Fibroblast of skin of left quadriceps (primary cell): ENCODE results near the gene MBNL2.
"Not testable (repeated sequence)": the region's sequence is repeated elsewhere in the genome, so short reads cannot be mapped to it uniquely, and the experiment has no call there.

ENCODE experiments used
- DNase-seq, 2 experiments: peaks; one replicate each; pipeline ENCODE4 v3.0.0-alpha.2; 2013; ENCODE audit warnings: low read depth in 2 of 2

The MBNL2 gene, protein sequence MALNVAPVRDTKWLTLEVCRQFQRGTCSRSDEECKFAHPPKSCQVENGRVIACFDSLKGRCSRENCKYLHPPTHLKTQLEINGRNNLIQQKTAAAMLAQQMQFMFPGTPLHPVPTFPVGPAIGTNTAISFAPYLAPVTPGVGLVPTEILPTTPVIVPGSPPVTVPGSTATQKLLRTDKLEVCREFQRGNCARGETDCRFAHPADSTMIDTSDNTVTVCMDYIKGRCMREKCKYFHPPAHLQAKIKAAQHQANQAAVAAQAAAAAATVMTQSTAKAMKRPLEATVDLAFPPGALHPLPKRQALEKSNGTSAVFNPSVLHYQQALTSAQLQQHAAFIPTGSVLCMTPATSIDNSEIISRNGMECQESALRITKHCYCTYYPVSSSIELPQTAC

DNA sequence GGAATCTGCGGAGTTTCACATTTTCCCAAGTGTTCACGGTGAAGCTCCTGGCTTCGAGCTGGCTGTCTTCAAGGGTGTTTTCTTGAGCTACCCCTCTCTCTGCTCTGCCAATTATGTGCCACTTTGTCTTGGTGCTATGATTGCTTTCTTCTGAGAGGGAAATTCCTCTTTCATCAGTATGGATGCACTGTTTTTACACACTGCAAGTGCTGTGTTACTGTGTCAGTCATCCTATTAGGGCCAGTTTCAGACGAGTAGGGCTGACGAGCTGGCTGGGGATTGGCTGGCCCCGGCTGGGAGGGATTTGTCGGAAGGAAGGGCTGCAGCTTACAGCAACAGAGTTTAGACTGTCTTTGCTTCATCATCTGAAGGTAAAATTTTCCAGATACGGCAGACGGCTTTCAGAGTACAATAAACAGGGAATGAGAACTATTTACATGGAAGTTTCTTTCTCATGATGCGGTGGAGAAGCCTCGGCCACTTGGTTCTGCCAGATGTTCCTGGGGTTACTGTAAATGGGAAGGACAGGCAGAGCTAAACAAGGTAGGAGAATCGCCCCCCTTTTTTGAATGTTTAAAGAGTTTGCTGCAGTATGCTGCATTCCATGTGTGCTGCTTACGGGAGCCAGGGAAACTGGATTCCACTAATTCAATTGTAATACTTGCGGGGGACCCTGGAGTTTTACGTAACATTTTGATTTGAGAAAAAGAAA is at the start of gene MBNL2:
Gene MBNL2, plus strand, starts transcription at position 345 of the 712 bp plus-strand sequence. CDS start 53,903 bp downstream, outside the sequence.
- peak; percentile 85 to 86 for DNase-seq

DNA sequence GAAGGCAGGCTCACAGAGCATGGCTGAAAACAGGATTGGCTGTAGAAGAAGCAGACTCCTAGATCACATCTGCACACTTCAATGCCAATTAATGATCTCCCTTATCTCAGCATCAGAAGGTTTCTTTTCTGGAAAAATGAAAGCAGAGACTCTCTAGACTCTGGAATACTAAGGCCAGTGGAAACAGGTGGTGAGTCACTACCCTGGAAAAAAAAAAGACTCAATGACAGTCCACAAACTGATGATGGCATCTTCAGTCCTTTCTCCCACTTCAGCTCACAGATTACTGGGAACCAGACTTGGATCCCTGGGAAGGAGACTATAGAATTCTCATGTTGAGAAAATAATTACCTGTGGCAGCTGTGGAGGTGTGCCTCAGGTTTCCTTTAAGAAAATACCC is 47.5 kb upstream of the MBNL2 start:
- no peak for DNase-seq

DNA sequence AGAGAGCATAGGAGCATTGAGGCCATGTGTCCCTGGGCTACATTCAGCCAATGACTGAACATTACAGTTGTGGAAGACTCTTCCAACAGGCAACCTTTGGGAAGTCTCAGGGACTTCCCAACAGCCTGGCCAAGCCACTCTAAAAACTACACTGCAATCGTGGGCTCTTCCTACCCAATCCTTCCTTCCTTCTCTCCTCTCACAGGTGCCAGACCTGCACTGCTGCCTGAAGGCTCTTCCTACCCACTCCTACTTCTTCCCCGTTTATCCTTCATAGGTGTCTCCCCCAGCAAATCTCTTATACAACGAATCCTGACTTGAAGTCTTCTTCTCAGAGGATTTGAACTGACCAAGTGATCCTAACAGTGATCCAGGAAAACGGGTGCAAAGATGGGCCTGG is 47.1 kb upstream of the MBNL2 start:
- no peak for DNase-seq

DNA sequence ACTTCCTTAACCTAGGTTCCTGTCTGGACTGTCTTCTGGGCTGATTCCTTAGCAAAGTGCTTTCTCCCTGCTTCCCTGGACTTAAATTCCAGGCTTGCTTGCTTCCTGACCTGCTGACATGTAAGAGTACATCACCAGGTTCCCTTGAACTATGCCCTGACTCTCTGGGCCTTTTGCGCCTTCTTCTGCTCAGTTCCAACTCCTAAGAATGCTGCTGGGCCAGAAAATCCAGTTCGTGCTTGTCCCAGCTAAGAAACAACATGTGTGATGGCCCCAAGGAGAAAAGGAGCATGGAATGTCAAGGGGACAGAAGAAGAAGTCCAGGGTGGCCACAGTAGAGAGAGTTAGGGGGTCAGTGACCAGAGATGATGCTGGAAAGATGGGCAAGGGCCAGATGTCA is 42.6 kb upstream of the MBNL2 start:
- no peak for DNase-seq

DNA sequence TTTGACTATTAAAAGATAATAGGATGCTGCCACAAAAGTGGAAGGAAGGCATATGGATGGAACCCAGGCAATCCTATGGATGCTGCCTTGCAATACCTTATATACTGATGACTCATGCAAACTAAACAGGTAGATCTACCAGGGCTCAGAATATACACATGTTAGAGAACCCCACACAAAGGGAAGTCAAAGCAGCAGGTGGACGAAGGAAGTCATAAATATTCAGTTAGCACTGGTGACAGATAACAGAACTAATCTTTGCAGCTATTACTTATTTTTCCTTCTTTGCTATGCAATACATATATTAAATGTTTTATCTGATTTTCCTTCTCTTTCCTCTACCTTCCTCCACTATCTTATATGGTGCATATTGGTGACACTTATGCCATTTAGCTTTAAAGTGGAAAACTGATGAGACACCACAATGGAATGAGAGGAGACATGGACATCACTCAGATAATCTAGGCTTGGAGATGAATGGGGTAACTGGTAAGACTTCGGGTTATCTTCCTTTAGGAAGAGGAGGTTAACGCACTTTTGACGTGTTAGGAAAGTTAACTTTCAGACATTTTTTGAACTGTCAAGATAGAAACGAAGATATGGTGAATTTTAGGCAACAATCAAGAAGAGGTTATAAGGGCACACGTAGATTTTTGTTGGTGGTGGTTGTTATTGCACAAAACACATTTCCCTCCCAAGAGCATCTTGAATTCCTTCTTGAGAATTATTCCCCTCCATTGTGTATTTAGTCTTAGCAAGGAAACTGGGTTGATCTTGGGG is 39.8 kb upstream of the MBNL2 start:
- no peak for DNase-seq

DNA sequence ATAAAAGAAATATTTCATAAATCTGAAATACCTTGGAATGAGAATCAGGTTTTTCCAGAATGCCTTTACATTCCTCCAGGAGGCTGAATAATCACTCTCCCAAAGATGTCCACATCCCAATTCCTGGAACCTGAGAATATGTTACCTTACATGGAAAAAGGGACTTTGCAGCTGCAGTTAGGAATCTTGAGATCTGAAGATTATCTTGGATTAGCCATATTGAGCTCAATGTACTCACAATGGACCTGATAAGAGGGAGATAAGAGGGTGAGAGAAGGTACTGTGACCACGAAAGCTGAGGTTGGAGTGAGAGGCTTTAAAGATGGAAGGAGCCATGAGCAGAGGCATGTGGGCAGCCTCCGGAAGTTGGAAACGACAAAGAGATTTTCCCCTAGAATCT is 36.8 kb upstream of the MBNL2 start:
- DNase-seq: peak in 1 of 2 experiments; percentile 4

DNA sequence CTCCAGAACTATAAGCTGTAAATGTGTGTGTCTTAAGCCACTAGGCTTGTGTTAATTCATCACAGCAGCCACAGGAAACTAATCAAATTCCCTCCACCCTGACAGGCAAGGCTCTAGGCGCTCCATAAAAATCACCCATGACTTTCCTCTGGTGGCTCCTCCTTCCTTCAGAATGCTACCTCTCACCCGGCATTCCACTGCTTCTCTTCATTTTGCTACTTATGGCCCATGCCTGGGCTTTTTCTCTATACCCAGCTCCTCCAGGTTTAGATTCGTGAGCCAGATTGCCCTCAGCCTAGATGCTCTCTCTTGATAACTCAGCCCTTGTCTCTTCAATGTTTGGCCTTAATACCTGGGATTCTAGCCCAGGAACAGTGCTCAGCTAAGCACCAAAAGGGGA is 36.4 kb upstream of the MBNL2 start:
- no peak for DNase-seq

DNA sequence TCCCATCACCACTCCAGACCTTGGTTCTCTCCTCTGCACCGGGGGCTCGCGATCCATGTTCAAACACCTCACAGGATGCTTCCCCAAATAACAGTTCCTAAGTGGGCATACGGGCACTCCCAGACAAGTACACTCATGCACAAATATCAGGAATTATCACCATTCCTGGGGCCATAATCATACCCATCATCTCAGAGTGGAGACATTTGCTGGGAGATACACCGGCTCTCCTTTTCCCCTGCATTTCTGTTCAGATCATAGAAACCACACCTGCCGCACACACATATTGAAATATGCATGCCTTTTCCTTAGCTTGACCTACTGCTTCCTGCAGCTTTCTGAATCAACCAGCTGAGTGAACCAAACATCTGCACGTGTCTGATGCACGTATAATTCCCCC is 33.9 kb upstream of the MBNL2 start:
- no peak for DNase-seq

DNA sequence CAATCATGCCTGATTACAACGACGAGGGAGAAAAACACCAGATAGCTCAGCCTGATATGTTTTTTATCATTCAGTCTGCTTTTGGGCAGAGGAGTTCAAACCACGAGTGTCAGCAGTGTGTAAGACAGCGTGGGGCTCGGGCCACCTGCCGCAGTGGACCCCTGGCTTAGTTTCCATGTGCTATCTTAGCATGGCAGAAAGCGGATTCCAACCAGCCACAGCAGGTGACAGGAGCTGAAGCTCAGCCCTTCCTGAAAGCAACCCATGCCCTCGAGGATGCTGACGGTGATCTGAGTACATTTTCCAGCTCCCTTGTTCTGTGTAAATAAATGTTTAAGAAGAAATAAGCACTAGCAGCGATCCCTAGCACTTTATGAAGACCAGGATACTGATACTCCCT is 32.2 kb upstream of the MBNL2 start:
- DNase-seq: no peak

DNA sequence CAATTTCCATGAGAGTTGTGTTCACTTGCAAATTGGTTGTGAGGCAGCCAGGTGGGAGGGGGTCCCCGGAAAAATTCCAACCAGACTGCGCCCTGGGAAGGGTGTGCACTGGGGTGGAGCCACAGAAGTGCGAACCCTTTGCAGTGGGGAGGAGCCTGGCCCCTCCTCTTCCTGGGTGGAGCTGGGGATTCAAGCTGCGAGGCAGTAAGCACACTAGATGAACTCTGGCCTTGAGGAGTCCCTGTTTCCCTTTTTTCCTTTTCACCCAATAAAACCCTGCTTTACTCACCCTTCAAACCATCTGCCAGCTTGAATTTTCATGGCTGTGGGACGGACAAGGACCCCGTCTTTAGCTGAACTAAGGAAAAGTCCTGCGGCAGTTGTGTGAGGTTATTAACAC is 31.0 kb upstream of the MBNL2 start:
- no peak for DNase-seq

DNA sequence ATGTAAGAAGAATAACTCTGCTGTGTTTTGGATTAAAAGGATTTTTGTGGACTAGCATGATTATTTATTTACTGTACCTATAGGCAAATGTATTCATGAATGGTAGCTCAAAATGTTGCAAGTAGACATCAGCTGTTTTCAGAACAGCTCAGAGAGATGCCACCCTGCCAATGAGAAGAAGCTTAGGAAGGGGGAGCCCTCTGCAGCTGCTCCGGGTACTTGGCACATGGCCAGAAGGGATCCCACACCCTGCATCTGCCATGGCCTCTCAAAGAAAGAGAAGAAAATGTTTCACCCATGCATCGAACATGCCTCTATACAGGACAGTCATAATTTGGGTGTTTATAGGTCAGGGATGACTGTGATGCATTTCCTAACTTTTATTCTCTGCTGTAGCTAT is 30.5 kb upstream of the MBNL2 start:
- no peak for DNase-seq

DNA sequence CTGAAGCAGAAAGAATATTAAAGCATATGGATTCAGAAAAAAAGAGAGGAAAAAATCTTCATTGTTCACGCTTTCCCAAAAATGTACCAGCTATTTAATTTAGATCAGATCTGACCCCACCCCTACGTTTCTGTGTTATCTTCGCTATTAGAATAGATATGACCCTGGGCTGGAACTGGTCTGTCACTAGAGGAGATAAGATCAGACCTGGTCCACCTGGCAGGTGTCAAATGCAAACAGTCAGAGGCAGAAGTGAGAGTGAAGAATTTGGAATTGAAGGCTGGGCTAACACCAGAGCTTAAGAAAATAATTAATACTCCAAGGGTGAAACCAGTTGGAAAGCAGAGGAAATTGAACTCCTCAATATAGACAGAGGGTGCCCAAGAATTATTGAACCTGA is 30.0 kb upstream of the MBNL2 start:
- no peak for DNase-seq

DNA sequence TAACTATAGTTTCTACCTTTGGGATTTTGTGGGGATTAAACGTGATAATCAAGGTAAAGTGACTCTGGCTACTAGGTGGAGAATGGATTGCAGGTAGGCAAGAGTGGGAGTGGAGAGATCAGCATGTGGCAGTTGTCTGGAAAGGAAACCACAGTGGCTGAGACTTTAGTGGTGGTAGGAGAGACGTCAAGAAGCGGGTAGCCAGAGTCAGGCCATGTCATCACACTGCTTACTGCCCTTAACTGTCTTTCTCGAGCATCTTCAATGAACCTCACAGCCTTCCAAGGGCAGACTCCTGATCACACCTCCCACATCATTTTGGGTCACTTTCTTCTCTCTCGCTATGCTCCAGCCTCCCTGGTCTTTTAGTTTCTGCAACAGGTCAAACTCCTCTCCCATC is 28.6 kb upstream of the MBNL2 start:
- no peak for DNase-seq

DNA sequence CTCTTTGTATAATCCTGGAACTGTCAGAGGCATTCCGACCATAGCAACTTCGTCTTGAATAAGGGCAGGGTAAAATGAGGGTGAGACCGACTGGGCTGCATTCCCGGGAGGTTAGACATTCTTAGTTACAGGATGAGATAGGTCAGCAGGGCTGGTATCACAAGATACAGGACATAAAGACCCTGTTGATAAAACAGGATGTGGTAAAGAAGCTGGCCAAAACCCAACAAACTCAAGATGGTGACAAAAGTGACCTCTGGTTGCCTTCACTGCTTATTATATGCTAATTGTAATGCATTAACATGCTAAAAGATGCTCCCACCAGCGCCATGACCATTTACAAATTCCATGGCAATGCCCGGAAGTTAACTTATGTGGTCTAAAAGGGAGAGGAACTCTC is 27.7 kb upstream of the MBNL2 start:
- peak in 1 of 2 experiments; percentile 6 for DNase-seq

DNA sequence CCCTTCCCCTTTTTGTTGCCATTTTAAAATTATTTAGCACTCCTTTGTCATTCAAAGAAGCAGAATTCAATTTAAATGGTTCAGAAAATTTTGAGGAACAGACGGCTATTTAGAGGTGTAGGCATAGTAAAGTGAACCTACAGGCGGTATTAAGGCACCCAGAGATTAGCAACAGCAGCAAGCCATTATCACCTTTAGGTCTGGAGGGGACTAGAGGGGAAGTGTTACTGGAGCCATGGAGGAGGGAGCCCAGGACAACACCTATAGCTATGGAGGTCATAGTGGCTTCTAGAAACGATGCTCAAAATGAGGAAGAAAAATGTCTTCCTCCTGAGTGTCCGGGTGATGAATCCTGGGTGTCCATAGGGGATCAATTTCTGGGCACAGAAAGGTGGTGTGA is 25.8 kb upstream of the MBNL2 start:
- no peak for DNase-seq

DNA sequence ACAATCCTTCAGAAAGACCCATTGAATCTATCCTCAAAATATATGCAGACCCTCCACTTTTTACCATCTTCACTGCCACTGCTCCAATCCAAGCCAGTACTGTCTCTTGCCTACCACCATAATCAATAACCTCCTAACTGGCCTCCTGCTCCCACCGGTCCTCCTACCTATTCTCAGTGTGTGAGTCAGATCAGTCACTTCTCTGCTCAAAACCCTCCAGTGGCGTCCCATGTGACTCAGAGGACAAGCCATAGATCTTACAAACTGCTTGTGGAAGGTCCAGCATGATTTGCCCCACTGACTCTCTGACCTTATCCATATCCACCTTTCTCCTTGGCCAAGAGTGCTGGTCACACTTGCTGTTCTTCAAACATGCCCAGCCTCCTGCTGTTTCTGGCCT is 23.4 kb upstream of the MBNL2 start:
- no peak for DNase-seq

DNA sequence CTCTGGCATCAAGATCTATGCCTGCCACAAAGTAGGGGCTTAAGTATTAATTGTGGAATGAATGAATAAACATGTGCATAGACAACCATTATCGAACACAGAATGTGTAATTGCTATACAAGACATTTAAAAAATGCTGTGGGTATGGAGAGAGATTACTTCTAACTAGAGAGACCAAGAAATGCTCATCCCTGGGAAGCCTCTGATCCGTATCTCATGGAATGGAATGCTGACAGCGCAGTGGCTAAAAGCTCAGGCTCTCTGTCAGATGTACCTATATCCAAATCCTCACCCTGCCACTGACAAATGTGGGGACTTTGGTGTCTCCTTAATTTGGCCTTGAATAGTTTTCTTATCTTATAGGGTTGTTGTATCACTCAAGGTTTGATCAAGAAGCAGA is 22.7 kb upstream of the MBNL2 start:
- DNase-seq: no peak

DNA sequence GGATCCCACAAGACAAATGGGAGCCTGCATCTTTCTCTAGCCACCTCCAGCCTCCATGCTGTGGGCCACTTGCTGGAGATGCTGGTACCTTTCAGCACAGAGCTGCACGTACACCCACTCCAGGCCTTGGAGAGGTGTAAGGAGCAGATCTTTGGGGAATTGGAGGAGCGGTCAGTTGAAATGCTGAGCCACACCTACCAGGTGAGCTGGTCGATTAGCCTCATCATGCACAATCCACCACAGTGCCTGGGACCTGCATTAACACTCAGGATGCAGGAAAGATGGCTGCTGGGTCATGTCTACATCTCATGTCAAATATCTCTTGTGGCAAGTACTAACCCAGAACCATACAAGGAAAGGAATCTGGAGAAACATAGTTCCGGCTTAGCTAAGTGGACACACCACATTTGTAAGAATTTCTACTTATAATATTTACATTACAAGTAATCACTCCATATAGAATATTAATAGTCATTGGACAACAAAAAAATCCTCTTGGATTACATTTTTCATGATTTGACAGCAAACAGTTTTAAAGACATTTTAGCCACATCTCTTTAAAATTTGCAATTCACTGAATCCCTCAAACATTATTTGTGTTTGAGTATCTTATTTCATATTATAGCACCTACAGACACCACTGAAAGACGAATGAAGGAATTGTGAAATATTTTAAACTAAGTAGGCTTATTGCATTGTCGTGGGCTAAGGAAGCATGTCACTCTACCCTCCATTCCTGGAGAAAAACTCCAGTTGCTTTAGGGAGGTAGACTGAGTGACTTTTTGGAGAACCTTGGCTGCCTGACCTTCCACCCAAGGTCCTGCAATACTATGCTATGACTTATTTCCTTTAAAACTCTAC is 21.8 kb upstream of the MBNL2 start:
- no peak for DNase-seq

DNA sequence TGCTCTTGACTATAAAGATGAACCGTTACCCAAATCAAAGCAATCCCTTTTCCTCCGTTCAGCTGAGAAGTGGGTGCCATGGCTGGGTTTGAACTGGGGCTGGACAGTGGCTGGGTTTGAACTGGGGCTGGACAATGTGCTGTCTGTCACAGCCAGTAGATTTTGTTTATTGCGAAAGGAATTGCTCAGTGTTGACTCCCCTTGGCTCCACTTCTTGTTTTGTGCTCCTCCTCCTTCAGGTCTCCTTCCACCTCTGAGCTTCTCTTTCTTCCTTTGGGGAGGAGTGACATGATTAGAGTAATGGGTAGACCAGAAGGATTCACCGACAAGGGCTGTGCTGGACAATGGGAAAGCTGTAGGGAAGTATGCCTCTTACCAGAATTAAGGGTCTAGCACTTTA is 19.4 kb upstream of the MBNL2 start:
- DNase-seq: no peak

DNA sequence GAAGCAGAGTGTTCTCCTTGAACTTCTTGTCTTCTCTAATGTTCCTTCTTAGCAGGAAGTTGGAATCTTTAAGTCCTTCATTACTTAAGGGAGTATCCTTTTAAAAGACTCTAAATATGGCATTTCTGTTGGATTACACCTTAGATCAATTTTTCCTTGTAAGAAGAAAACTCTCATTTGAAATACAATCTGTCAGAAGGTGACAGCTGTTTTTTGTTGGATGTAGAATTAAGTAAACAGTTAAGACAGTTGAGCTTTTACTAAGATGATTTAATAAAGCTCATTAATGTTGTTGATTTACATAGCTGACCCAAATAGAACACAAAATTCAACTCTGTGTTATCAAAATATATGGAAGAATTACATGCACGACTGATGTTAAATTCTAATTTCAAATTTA is 16.7 kb upstream of the MBNL2 start:
- DNase-seq: no peak

DNA sequence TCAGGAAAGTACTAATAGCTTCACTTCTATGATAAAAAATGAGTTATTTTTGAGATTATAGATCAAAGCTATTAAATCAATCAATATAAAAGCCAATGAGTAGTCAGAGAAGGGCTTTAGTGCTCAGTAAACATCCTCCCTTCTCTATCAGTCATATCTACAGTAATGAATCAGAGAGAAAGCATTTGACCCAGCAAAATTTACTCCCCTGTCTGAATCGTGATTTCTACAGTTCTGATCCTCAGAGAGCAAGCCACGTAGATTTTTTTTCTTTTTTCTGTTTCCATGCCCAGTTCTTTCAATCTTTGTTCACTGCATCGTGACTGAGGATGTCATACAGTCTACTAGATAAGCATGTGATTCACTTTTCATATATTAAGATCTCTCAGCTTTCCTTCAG is 16.2 kb upstream of the MBNL2 start:
- DNase-seq: no peak

DNA sequence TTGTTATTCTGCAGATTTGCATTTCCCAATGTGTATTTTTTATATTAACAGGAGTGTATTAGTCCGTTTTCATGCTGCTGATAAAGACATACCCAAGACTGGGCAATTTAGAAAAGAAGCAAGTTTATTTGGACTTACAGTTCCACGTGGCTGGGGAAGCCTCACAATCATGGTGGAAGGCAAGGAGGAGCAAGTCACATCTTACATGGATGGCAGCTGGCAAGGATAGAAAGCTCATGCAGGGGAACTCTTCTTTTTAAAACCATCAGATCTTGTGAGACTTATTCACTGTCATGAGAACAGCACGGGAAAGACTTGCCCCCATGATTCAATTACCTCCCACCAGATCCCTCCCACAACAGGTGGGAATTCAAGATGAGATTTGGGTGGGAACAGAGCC is 14.9 kb upstream of the MBNL2 start:
- DNase-seq: not testable (repeated sequence)
